Measurements from ENCODE around the gene ADAMTSL3.

DNA sequence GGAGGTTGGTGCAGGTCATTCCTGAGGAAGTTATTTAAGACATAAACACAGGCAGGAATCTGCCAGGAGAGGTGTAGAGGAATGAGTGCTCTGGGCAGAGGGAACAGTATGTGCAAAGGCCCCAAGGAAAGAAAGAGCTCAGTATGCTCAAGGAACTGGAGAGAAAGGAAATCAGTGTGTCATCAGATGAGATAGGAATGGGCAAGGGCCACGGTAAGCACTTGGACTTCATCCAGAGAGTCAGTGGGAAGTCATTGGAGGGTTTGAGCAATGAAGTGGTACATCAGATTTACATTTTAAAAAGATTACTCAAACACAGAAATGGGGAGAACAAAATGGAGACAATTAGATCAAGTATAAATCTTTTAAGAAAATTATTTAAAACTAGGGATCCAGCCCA is 272.2 kb downstream of the ADAMTSL3 start:
- TF ChIP-seq, protein P1, sequence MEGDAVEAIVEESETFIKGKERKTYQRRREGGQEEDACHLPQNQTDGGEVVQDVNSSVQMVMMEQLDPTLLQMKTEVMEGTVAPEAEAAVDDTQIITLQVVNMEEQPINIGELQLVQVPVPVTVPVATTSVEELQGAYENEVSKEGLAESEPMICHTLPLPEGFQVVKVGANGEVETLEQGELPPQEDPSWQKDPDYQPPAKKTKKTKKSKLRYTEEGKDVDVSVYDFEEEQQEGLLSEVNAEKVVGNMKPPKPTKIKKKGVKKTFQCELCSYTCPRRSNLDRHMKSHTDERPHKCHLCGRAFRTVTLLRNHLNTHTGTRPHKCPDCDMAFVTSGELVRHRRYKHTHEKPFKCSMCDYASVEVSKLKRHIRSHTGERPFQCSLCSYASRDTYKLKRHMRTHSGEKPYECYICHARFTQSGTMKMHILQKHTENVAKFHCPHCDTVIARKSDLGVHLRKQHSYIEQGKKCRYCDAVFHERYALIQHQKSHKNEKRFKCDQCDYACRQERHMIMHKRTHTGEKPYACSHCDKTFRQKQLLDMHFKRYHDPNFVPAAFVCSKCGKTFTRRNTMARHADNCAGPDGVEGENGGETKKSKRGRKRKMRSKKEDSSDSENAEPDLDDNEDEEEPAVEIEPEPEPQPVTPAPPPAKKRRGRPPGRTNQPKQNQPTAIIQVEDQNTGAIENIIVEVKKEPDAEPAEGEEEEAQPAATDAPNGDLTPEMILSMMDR (IDR thresholded peaks at IDR 0.05): no peak
- no peak for TF ChIP-seq EZH2 (IDR thresholded peaks at IDR 0.05; ENCODE audit: borderline replicate concordance, insufficient read depth, low read depth, low read length, poor library complexity, severe bottlenecking)
